ENCODE results near the gene CHERP.

Gene CHERP

DNA sequence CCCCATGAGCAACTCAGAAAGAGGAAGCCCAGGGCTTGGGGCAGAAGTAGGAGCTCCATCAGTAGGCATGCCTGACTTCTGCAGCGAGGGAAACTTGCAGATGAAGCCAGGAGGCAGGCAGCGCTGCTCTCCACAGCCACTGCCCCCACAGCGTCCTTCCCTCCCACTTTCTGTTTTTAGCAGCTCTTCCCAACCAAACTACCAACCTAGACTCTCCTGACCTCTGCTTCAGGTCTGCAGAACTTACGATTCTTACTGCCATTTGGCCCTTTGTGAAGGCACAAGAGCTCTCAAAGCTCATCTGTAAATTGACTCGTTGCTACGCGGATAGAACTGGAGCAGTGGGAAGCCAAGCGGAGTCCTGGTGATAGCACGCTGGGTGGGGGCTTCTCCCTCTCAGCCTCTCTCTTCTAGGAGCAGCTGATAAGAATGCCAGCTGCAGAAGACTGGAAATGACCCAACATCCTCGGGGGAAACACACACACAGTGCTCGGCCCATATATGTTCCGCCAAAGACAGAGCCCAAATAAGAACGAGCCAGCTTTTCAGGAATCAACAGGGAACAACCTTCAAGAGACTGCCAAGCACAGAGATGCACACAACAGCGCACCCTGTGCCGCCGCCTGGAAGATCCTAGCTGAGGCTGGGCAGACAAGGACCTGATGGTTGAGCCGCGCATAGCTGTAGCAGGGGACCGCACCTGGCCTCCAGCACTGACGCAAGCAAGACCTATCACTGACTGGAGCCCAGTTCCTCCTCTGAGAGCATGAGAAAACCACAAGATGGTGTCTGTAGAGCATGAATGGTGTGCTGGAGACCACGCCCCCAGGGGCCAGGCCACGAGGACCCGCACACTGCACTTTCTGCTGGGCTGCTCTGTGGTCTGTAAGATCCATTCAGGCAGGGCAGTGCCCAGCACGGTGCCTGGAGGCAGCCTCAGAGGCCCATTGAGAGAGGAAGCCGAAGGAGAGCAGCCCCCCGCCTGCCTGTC, 45.9 kb upstream of the CHERP start:
- no peak for DNase-seq (ENCODE audit: low read depth, low spot score)
- POLR2A ChIA-PET, result interaction anchor here (1.3 kb wide), 1 partner anchor 15 kb away, joined by 3 read pairs; no protein-coding TSS in a partner anchor
- H3K4me3 ChIP-seq (ENCODE audit: low read depth, low read length), result no peak overlapping the region
- TF ChIP-seq, protein P1, sequence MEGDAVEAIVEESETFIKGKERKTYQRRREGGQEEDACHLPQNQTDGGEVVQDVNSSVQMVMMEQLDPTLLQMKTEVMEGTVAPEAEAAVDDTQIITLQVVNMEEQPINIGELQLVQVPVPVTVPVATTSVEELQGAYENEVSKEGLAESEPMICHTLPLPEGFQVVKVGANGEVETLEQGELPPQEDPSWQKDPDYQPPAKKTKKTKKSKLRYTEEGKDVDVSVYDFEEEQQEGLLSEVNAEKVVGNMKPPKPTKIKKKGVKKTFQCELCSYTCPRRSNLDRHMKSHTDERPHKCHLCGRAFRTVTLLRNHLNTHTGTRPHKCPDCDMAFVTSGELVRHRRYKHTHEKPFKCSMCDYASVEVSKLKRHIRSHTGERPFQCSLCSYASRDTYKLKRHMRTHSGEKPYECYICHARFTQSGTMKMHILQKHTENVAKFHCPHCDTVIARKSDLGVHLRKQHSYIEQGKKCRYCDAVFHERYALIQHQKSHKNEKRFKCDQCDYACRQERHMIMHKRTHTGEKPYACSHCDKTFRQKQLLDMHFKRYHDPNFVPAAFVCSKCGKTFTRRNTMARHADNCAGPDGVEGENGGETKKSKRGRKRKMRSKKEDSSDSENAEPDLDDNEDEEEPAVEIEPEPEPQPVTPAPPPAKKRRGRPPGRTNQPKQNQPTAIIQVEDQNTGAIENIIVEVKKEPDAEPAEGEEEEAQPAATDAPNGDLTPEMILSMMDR (IDR thresholded peaks at IDR 0.05; ENCODE audit: insufficient read depth, low read length, missing control alignments), result no peak
- CTCF ChIA-PET, result interaction anchor here (1.1 to 1.5 kb wide), 2 partner anchors 18 to 50 kb away, joined by 3 read pairs; no protein-coding TSS in a partner anchor

DNA sequence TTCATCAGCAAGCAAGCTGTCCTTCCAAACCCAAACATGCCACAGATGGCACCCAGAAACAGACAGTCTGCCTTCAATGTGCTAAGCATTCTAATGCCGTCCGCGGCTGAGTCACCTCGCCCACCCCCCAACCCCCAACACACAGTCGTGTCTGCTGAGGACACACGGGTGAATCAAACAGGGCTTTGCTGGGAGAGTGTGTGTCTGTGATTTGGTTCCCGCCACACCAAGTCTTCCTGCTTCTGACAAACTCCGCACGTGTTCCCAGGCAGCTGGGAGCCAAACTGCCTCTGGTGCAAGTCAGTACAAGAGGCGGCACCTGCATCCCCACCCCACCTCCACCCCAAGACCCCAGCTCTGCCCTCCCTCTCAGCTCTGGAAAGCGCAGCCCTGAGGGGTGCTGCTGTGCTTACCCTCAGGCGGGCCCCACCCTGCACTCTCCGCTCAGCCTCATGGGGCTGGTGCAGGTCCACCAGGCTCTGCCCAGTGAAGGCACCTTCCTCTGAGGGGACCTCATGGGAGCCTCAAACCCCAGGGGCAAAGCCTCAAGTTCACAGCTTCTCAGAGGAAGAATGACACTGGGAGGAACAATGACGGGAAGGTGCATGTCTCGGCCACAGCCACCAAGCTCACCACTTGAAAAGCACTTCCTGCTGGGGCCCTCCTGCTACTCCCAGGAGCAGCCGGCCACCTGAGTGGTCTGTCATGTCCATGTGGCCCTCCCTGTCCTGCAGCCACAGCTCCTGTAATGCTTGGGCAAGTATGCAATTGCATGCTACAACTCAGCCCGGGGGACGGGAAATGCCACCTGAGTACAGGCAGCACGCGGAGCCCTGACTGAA, 45.0 kb upstream of the CHERP start:
- no peak overlapping the region; the same call in 1 of the 2 replicates for H3K4me3 ChIP-seq (ENCODE audit: low read depth, low read length)
- CTCF ChIA-PET, result interaction anchor here (0.9 to 1.5 kb wide), 3 partner anchors 15 to 51 kb away, joined by 3 read pairs; partner anchors contain the start of gene SLC35E1
- POLR2A ChIA-PET, result interaction anchor here (0.9 to 1.3 kb wide), 2 partner anchors 15 to 42 kb away, joined by 3 to 4 read pairs; no protein-coding TSS in a partner anchor
- TF ChIP-seq, protein P1 (IDR thresholded peaks at IDR 0.05; ENCODE audit: insufficient read depth, low read length, missing control alignments), result no peak
- peak; percentile 38 for DNase-seq (ENCODE audit: low read depth, low spot score)

DNA sequence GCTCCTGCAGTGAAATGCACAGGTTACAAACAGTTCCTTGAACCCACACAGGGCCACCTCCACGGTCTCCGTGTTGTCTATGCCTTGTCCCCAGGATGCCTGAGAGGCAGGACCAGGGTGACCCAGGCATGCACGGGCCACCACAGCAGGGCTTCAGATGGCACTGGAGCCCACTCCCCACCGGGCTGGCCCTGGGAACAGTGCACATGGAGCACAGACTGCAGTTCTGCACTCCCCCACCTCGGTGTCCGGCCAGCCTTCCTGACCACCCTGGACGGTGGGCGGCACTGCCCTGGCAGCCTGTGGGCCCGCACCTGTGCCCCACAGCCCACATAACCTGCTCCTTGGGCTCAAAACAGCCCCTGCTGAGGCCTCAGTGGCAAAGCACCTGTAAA, 44.2 kb upstream of the CHERP start:
- ChIA-PET POLR2A (no interaction called here), CTCF (interaction anchor here (0.9 kb wide), 1 partner anchor 14 kb away, joined by 3 read pairs; the partner anchor contains the start of gene SLC35E1)
- TF ChIP-seq, protein P1 (IDR thresholded peaks at IDR 0.05; ENCODE audit: insufficient read depth, low read length, missing control alignments), result no peak
- no peak overlapping the region for H3K4me3 ChIP-seq (ENCODE audit: low read depth, low read length)
- DNase-seq (ENCODE audit: low read depth, low spot score), result no peak

DNA sequence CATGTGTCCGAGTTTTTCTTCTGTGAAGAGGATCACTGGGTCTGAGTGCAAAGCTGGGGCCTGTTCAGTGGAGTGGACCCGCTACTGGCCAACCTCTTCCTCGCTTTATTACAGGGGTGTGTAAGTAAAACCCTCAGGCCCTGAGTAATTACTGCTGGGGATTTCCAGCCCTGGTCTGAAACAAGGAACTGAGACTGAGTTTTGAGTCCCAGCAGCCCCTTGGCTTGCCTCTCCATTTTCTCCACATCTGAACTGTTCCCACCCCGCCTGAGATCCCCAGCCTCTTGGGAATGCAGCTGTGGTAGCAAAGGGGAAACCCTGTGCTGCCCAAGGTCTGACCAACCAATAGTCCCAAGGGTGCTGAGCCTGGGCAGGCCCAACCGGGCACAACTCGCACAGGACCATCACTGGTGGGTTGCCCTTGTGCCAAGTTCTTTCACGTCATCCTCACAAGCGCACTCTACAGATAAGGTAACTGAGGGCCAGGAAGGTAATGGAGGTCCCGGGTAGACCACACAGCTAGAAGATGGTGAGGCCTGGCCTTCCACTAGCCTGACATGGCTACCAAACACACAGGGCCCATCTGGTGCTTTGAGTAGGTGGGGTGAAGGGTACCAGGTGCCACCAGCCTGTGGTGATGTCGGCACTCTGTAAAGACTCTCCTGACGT, 43.7 kb upstream of the CHERP start:
- no peak for DNase-seq (ENCODE audit: low read depth, low spot score)
- POLR2A ChIA-PET, result no interaction called here
- H3K4me3 ChIP-seq (ENCODE audit: low read depth, low read length), result no peak overlapping the region
- TF ChIP-seq, protein P1 (IDR thresholded peaks at IDR 0.05; ENCODE audit: insufficient read depth, low read length, missing control alignments), result no peak
- CTCF ChIA-PET, result interaction anchor here (1.2 kb wide), 1 partner anchor 93 kb away, joined by 3 read pairs; no protein-coding TSS in a partner anchor

DNA sequence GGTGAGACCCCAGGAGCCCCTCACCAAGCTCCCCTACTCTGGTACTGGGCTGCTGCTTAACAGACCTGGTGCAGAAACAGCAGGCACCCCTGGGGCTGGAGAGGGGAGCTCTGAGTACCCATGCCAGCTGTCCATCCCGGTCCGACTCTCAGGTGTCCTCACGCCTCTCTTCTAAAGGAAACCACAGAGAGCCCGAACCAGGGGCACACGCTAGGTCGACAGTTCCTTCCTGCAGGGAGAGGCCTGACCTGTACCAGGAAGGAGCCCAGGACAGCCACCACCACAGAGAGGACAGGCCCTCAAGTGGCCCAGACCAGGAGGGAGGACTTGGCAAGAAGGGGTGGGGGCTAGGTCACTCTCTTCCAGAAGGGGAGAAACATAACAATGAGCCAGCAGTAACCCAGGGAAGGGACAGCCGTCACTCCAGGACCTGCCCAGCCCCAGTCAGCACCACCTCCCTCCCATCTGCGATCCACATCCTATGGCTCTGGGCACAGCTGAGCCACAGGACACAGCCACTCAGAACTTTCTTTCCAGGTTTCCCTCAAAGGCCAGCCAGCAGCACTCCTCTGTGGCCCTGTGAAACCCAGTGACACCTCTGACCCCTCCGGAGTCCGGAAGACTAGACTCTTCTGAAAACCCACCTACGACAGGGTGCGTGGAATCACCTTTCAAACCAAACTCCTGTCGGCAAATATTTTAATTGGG, 43.0 kb upstream of the CHERP start:
- TF ChIP-seq, protein P1 (IDR thresholded peaks at IDR 0.05; ENCODE audit: insufficient read depth, low read length, missing control alignments), result no peak
- CTCF ChIA-PET, result interaction anchor here (1.2 kb wide), 1 partner anchor 94 kb away, joined by 3 read pairs; no protein-coding TSS in a partner anchor

More for the DNA sequence above, 43.0 kb upstream of the CHERP start:
- no peak for DNase-seq (ENCODE audit: low read depth, low spot score)
- H3K4me3 ChIP-seq (ENCODE audit: low read depth, low read length), result no peak overlapping the region
- POLR2A ChIA-PET, result interaction anchor here (0.6 to 1.8 kb wide), 3 partner anchors 12 to 43 kb away, joined by 3 to 13 read pairs (median 7); partner anchors contain the start of gene MED26

Measured in AG04449 (cell line).